NCI-H2227 treated with DMSO at 0.1 percent for 48 hours (cell line): Measurements from ENCODE around the gene GNB1.
"Not testable (repeated sequence)": the region's sequence is repeated elsewhere in the genome, so short reads cannot be mapped to it uniquely, and the experiment has no call there.

ENCODE experiments used
- DNase-seq: peaks from one replicate; lab custom pipeline; 2025; lab: John Stamatoyannopoulos, UW

Gene GNB1

DNA sequence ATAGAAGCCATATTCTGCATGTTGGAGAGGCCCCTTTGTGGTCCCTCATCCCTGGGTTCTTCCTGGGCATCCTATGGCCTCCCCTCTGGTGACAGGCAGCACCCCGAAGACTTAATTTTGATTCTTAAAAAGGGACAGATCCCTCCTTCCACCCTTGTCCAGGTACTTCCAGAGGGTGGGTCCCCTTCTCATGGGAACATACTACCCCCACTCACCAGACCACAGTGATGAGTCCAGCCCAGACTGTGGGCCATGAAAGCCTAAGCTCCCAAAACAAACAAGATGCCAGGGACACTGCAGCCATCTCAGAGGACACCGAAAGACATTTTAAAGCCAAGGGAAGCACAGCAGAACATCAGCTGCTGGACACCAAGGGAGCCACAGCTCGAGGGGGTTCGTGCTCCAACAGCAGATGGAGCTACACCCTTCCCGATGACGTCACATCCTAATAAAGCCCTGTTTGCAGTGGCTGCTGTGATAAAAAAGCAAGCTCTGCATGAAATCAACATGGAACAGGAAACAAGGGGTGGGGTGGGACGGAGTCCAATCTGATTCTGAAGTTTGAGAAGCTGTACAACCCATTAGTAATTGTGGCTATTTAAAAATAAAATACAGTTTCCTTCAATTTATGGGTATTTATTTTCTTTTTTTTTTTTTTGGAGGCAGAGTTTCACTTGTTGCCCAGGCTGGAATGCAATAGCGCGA lies 32.4 kb downstream of the GNB1 start:
- DNase-seq = no peak

DNA sequence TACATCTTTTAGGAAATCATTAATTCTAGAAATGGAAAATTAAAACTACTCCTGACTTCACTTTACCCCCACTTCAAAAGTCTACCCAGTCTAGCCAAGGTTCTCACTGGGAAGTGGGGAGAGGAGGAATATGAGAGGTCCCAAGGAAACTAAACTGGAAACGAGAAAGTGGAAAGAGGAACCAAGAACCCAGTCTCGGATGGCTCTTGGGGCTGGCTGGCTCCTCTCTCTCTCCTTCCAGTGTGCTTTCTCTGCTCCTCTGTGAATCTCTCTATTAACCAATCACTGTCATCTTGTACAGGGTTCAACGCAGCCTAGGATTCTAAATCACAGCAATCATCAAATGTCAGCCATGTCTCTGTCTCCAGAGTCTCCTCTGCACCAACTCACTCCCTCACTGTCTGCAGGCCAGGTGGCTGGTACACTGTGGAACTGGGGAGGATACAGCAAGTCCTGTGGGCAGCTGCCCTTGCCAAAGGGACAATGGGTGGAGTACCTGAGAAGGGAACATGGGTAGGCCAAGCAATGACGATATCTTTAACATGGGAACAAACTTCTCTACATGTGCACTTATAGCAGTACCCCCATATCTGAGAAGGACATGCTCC lies 33.7 kb downstream of the GNB1 start:
- no peak for DNase-seq

DNA sequence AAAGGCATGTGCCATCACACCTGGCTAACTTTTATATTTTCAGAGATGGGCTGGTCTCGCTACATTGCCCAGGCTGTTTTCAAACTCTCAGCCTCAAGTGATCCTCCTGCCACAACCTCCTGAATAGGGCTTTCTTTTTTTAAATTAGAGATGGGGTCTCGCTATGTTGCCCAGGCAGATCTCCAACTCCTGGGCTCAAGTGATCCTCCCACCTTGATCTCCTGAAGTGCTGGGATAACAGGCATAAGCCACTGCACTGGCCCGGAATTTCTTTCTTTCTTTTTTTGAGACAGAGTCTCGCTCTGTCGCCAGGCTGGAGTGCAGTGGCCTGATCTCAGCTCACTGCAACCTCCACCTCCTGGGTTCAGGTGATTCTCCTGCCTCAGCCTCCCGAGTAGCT lies 34.7 kb downstream of the GNB1 start:
- not testable (repeated sequence) for DNase-seq

DNA sequence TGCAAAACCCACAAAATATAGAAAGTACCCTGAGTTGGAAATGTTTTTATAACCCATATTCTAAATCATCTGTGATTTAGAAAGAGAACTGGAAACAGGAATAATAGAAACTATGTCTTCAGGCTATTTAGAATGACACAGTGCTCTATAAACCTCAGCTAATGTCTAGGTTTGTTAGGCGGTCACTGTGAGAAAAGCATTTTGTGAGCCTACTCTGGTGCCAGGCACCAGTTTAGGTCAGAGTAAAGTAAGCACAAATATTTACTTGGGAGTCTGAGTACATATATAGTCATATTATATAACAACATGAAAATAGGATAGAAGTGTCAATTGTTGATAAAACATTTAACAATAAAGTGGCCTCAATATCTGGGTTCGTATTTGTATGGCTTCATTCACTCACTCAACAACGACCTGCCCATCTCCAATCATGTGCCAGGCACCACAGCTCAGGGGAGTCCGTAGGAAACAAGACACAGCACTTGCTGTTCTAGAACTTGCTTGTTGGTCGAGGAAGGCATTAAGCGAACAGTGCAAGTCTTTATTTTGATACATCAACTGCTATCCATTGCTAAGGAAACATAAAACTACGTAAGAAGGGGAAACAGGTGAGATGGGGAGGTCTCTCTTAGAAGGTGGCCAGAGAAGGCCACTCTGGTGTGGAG lies 37.2 kb downstream of the GNB1 start:
- no peak for DNase-seq

DNA sequence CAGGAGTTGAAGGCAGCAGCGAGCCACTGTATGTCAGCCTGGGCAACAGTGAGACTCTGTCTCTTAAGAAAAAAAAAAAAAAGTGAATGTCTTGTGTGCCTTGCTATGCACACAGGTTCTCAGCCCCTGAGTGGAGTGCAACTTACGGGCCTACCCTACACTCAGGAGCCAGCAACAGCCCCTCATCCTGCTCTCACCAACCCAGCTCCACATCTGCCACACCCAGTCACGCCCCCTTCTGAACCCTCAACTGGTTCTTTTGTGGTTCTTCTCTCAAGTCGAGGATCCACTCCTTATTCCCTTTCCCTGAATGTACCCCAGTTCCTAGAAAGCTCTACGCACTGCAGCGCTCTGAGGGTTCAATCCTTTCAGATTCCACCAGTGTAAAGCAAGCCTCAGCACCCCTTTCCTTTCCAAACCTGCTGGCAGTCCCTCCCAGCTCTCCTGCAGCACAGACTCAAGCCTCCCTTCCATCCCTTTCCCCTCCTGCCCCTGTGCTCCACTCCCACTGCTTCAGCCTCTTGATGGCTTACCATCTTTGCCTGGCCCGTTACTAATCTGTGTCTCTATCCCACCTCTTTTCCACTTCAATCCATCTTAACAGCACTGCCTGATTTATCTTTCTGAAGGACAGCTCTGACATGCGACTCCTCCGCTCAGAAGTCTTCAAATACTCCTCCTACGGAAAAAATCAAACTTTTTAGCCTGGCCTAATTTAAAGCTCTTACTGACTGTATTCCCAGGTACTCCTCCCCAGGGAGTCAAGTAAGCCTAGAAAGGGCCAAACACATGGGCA lies 38.1 kb downstream of the GNB1 start:
- DNase-seq = no peak

DNA sequence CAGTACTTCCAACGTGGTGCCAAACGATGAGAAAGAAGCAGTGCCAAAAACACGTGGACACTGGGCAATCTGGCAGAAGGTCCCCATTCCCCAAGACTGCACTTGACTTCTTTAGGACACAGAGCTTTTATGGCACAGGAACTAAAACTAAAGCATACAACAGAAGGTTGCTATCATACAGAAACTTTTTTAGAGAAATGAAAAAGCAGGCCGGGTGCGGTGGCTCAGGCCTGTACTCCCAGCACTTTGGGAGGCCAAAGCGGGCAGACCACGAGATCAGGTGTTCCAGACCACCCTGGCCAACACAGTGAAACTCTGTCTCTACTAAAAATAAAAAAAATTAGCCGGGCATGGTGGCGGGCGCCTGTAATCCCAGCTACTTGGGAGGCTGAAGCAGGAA lies 43.0 kb downstream of the GNB1 start:
- DNase-seq = no peak

DNA sequence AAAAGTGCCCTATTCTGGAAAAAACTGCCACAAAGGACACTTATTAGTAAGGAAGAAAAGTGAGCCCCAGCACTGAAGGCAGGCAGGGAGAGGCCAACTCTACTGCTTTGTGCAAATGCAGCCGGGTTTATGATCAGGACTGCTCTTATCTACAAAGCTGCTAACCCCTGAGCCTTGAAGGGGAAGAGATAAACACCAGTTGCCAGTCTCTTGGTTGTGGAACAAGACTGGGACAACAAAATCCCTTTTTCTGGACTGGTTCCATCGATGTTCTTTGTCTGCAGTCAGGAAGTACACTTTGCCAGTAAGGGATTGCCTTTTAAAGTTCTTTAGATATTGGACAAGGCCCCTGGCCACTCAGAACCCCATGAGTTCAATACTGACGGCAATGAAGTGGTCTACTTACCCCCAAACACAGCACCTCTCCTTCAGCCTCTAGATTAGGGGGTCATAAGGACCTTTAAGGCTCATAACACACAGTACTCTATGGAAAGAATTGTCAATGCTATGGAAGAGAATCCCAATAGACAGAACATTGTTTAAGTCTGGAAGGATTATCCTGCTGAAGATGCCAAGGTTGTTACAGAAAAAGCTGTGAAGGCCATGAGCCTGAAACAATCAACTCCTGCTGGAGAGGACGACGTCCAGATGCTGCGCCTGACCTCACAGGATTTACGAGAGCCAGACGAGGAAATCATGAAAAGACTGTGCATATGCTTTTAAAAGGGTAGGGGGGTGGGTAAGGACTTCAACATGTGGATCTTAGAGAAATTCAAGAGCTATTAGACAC lies 43.6 kb downstream of the GNB1 start:
- DNase-seq = no peak

DNA sequence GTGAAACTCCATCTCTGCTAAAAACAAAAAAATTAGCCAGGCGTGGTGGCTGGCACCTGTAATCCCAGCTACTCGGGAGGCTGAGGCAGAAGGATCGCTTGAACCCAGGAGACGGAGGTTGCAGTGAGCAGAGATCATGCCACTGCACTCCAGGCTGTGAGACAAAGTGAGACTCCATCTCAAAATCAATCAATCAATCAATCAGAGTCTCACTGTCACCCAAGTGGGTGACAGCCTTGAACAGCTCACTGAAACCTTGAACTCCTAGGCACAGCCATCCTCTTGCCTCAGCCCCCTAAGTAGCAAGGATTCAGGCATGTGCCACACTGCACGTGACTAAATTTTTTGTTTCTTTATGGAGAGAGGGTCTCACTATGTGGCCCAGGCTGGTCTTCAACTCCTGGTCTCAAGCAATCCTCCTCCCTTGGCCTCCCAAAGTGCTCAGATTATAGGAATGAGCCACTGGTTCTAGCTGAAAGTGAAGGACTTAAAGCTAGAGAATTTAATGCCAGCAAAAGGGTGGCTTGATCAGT lies 44.4 kb downstream of the GNB1 start:
- DNase-seq = no peak

DNA sequence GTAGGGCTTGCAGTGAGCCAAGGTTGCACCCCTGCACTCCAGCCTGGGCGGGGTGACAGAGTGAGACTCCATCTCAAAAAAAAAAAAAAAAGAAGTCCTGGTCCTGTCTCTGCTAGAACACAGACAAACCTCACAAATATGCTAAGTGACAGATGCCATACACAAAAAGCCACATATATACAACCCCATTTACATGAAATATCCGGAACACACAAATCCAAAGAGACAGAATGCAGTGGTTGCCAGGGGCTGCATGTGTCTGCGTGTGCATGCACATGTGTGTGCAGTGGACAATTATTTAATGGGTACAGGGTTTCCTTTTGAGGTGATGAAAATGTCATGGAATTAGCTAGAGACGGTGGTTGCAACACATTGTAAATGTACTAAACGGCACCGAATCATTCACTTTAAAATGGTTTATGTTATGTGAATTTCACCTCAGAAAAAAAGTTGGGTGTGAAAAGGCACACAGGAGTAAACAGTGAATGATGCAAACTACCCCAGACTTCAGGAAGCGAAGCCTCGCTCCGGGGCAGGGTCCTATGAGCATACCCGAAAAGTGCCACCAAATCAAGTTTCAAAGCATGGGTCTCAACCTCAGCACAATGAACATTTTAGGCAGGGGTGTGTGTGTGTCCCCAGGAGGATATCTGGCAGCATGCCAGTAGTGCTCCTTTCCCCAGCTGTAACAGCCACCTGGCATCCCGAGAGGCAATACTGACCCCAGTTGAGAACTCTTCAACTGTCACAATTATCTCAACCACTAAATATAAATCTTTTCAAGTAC lies 48.3 kb downstream of the GNB1 start:
- DNase-seq = peak; percentile 13

DNA sequence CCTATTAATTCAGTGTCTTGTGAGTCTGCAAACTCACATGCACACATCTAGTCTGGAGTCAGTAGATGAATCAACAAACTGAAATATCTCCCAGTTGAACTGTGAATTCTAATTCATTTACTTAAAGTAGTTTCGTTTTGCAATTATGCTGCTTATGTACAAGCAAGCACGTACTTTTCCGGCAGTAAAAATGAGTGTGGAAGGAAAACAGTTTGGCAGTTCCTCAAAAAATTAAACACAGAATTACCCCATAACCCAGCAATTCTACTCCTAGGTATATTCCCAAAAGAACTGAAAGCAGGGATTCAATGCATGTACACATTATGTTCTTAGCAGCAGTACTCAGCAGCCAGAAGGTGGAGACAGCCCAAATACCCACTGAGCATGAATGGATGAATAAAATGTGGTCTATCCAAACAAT lies 49.3 kb downstream of the GNB1 start:
- DNase-seq = no peak

DNA sequence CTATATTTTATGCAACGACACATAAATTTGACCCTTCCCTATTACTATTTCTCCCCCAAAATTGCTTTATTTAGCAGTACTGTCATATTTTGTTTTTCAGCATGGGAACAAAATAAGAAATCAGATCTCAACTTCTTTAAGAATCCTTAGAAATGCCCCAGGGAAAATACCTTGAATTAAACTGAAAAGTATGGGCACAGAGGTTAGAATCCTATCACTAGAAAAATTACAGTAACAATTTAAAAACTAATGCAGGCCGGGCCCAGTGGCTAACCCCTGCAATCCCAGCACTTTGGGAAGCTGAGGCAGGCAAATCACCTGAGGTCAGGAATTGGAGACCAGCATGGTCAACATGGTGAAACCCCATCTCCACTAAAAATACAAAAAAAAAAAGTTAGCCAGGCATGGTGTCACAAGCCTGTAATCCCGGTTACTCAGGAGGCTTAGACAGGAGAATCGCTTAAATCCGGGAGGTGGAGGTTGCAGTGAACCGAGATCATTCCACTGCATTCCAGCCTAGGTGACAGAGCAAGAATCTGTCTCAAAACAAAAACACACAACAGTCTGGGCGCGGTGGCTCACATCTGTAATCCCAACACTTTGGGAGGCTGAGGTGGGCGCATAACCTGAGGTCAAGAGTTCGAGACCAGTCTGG lies 51.4 kb downstream of the GNB1 start:
- DNase-seq = no peak

DNA sequence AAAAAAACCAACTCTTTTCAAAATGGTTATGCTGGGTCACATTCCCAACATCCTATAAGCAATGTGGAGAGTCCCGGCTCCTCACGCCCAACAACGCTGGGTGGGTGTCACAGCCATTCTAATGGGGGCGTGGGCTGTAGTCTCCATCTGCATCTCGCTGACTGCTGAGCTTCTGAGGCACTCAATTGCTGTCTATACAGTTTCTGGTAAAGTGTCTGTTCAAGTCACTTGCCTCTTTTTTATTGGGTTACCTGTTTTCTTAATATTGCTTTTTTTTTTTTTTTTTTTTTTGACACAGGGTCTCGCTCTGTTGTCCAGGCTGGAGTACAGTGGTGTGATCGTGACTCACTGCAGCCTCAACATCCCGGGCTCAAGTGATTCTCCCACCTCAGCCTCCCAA lies 54.8 kb downstream of the GNB1 start:
- DNase-seq = no peak

DNA sequence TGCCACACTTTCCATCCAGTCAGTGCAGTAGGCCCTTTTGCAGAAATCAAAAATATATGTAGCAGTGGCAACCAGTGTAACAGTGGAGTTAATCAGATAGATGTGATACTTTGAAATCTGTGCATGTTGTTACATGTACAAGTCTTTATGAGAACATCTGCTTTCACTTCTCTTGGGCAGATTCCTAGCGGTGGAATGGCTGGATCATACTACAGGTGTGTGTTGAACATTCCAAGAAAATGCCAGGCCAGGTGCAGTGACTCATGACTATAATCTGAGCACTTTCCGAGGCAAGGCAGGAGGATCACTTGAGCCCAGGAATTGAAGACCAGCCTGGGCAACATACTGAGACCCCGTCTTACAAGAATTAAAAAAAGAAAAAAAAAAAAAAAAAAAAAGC lies 55.3 kb downstream of the GNB1 start:
- DNase-seq = no peak

DNA sequence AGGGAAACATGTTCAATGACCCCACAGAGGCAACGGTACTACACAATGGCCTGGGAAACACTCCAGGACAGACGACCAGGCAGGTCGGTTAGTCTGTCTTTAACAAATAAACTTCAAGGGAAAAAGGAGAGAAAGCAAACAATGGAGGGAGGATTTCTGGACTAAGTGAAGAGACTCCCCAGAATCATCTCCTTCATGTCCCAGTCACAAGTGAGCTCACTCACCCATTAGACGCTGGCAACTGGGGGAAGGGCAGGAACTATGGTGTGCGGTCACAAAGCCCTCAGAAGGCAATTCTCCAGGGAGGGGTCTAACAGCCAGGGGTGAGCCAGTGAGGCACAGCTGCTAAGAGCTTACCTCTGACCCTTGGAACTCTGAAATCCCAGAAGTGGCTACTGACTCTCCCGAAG lies 57.0 kb downstream of the GNB1 start:
- DNase-seq = no peak

DNA sequence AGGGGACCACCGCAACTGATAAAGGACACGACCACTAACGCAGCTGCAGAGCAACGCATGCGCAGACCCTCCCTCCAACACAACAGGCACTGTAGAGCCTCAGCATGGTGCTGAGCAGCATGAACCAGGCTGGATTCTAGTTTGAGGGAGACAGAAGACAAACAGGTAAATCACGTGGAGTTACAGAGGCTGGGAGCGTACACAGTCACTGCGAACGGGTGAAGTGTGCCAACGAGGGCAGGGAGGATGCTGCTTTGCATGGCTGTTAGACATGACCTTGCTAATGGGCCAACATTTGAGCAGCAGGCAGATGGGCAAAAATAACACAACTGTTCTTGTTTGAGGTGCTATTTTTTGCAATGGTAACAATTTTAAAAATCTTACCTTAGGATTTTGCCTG lies 57.4 kb downstream of the GNB1 start:
- DNase-seq = no peak

DNA sequence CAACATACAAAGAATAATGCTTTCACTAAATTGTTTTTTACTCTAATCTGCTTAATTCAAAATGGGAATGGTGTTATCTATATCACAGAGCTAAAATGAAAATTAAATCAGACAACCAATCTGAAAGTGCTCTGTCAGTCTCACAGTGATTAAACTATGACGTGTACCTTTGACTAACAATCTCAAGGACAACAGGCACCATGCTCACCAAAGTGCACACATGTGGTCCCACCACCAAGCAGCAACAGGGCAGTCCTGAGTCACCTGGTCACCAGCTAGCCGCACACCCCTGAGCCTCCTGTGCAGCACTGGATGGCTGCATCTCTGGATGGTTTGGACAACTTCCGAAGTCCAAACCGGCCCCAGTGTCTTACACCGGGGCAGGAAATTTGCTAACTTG lies 58.1 kb downstream of the GNB1 start:
- no peak for DNase-seq

DNA sequence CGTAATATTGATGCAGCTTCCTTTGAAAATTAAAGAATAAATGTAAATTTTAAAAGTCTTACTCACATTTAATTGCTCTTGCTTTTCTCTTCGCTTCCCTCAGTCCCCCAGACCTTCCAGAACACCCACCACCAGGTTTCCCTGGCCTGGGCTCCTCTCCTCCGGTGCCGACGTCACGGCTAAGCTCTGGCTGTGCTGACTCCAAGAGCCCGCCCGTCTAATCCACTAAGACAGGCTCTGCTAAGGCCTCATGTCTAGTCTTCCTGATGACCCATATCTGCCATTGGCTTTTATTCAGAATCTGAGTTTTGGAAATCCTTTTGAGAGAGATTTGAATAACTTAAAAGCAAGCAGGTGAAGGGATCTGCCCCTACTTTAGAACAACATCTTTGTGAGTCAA lies 58.7 kb downstream of the GNB1 start:
- no peak for DNase-seq

DNA sequence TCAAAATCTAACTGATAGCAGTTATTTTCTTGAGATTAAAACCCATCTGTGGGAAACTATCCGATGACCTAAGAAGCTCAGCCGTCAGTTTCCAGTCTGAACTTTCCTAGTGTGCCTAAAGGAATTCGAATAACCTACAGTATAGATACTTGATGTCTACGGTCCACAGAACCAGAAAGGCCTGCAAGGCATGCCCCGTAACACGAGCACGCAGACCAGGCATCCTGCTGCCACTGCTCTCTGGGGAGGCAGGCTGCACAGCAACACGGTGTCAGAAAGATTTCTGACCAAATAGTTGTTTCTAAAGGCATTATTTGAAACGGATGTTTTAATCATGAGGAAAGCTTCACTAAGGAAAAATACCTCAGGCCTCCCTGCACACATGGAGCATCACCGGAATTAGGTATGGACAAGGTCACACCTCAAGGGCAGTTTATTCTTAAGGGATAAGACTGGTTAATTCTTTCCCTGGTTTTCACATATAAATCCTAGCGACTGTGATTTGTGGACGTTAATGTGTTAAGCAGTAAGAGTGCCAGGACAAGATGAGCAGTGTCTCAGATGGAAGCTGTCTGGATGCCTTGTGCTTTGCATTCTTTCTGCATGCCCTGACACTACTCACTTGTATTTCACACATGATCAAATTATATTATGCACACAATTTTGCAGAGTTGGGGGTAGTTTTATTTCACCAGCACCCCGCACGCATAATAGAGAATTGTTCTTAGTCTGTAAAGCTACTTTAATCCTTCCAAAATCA lies 63.6 kb downstream of the GNB1 start:
- no peak for DNase-seq

DNA sequence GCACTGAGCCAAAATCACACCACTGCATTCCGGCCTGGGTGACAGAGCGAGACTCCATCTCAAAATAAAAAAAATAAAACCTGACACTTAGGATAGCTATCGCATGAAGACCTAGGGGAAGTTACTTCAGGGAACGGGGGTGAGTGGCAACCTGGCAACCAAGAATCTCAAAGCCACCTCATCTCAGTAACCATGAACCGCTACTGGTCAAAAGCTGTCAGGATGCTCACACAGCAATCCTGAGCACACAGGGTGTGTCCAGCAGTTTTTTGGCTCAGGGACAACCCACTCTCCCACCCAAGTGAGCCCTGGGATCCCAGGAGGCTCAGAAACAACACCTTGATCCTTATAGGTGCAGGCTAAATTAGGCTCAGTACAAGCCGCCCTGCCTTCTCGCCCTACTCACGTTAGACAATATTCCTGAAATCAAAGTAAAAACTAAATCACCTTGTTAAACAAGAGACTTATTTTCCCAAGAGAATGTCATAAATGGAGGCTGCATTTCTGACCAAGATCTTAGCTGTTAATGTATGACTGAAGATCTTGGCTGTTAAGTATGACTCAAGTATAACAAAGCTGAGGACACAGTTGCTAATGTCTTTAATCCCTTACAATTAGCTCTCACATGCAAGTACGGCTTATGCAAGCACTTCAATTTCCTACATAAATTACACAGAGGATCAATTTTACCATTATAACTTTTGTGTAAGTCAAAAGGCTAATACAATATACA lies 64.4 kb downstream of the GNB1 start:
- DNase-seq = no peak
